Iris pigment epithelial cell (primary cell): Measurements from ENCODE around the gene CDK2AP2.
"Not testable (repeated sequence)": the region's sequence is repeated elsewhere in the genome, so short reads cannot be mapped to it uniquely, and the experiment has no call there.

Experiments
- DNase-seq: peaks from one replicate; pipeline ENCODE4 v3.0.0-alpha.2; 2011; ENCODE audit warnings: low read depth

The CDK2AP2 gene

GRCh38 chr11:67507864-67508485 lies at the start of gene CDK2AP2:
Gene CDK2AP2 (minus strand): TSS chr11:67508162. CDS start chr11:67508082, 80 bp downstream.
- DNase-seq = peak; percentile 100

GRCh38 chr11:67556244-67556643 lies 48.3 kb upstream of the CDK2AP2 start:
- no peak for DNase-seq

GRCh38 chr11:67551697-67552096 lies 43.7 kb upstream of the CDK2AP2 start:
- not testable (repeated sequence) for DNase-seq

- DNase-seq = no peak
These were observed 43.2 kb upstream of the CDK2AP2 start for GRCh38 chr11:67551127-67551526.

GRCh38 chr11:67548555-67549110 lies 40.7 kb upstream of the CDK2AP2 start:
- DNase-seq = no peak

- not testable (repeated sequence) for DNase-seq
These were observed 40.1 kb upstream of the CDK2AP2 start for GRCh38 chr11:67548112-67548511.

- no peak for DNase-seq
These were observed 37.3 kb upstream of the CDK2AP2 start for GRCh38 chr11:67545280-67545679.

- no peak for DNase-seq
These were observed 36.8 kb upstream of the CDK2AP2 start for GRCh38 chr11:67544616-67545242.

GRCh38 chr11:67543585-67543984 lies 35.6 kb upstream of the CDK2AP2 start:
- no peak for DNase-seq

GRCh38 chr11:67542971-67543370 lies 35.0 kb upstream of the CDK2AP2 start:
- no peak for DNase-seq

GRCh38 chr11:67542169-67542568 lies 34.2 kb upstream of the CDK2AP2 start:
- DNase-seq = no peak

GRCh38 chr11:67541198-67541597 lies 33.2 kb upstream of the CDK2AP2 start:
- no peak for DNase-seq

GRCh38 chr11:67539550-67539949 lies 31.6 kb upstream of the CDK2AP2 start:
- no peak for DNase-seq

GRCh38 chr11:67538823-67539505 lies 31.0 kb upstream of the CDK2AP2 start:
- no peak for DNase-seq

GRCh38 chr11:67538306-67538705 lies 30.3 kb upstream of the CDK2AP2 start:
- DNase-seq = no peak

- DNase-seq = no peak
These were observed 27.6 kb upstream of the CDK2AP2 start for GRCh38 chr11:67535561-67535960.

GRCh38 chr11:67534070-67534679 lies 26.2 kb upstream of the CDK2AP2 start:
- DNase-seq = no peak

- no peak for DNase-seq
These were observed 24.9 kb upstream of the CDK2AP2 start for GRCh38 chr11:67532889-67533288.

- no peak for DNase-seq
These were observed 22.3 kb upstream of the CDK2AP2 start for GRCh38 chr11:67530282-67530592.

GRCh38 chr11:67528376-67528775 lies 20.4 kb upstream of the CDK2AP2 start:
- DNase-seq = no peak

- DNase-seq = no peak
These were observed 17.5 kb upstream of the CDK2AP2 start for GRCh38 chr11:67525275-67525976.

- no peak for DNase-seq
These were observed 16.5 kb upstream of the CDK2AP2 start for GRCh38 chr11:67524480-67524808.
